Posterior cingulate gyrus (tissue), 11 donors: ENCODE measurements around the gene CLK3.

Experiments used
- DNase-seq, 10 donors: peaks; one replicate each; pipeline versions ENCODE4 v3.0.0 to v3.0.0-alpha.2; 2020 to 2021; ENCODE audit warnings: mixed read lengths in 3 of 10
- intact Hi-C: fragments of 100-400 bp; cut with DNase I; formaldehyde crosslinking; loops from one replicate; pipeline ENCODE4 v1.15.1; 2023

Gene CLK3

GRCh38 chr15:74618841-74619596 is 3.4 kb downstream of the CLK3 start:
- DNase-seq = peak in 3 of 10 donors; percentile 9 to 57 (median 52)
- intact Hi-C loops = loop anchor here (5.0 kb wide), 2 partner anchors 157 to 247 kb away; partner anchors contain the start of gene UBL7

- peak in 4 of 10 donors; percentile 26 to 70 (median 62) for DNase-seq
- intact Hi-C loops = loop anchor here (5.0 kb wide), 2 partner anchors 158 to 248 kb away; partner anchors contain the start of gene UBL7
Observed at GRCh38 chr15:74619916-74620635, 4.4 kb downstream of the CLK3 start.

GRCh38 chr15:74620636-74621545 is 5.3 kb downstream of the CLK3 start:
- peak; percentile 65 to 96 (median 76) for DNase-seq
- intact Hi-C loops = no loop called here

- intact Hi-C loops = no loop called here
- peak in 1 of 10 donors; percentile 83 for DNase-seq
Observed at GRCh38 chr15:74621546-74621920, 5.9 kb downstream of the CLK3 start.

- intact Hi-C loops = no loop called here
- DNase-seq = peak in 7 of 10 donors; percentile 47 to 95 (median 67)
Observed at GRCh38 chr15:74621936-74622335, 6.3 kb downstream of the CLK3 start.

GRCh38 chr15:74622758-74623157 is 7.1 kb downstream of the CLK3 start:
- peak in 2 of 10 donors; percentile 18 to 65 for DNase-seq
- intact Hi-C loops = no loop called here

GRCh38 chr15:74624020-74624602 is 8.5 kb downstream of the CLK3 start:
- peak in 2 of 10 donors; percentile 29 to 54 for DNase-seq
- intact Hi-C loops = no loop called here

- peak in 1 of 10 donors; percentile 36 for DNase-seq
- intact Hi-C loops = no loop called here
Observed at GRCh38 chr15:74625693-74626092, 10.1 kb downstream of the CLK3 start.

- peak in 1 of 10 donors; percentile 47 for DNase-seq
- intact Hi-C loops = no loop called here
Observed at GRCh38 chr15:74626336-74626735, 10.7 kb downstream of the CLK3 start.

GRCh38 chr15:74626752-74627692 is 11.4 kb downstream of the CLK3 start:
- intact Hi-C loops = no loop called here
- DNase-seq = peak in 2 of 10 donors; percentile 55 to 80

GRCh38 chr15:74627766-74628165 is 12.1 kb downstream of the CLK3 start:
- peak in 2 of 10 donors; percentile 45 to 59 for DNase-seq
- intact Hi-C loops = no loop called here

- intact Hi-C loops = no loop called here
- DNase-seq = peak in 1 of 10 donors; percentile 35
Observed at GRCh38 chr15:74628199-74628598, 12.6 kb downstream of the CLK3 start.

GRCh38 chr15:74628949-74629348 is 13.3 kb downstream of the CLK3 start:
- peak in 2 of 10 donors; percentile 56 to 59 for DNase-seq
- intact Hi-C loops = no loop called here

GRCh38 chr15:74629696-74630095 is 14.1 kb downstream of the CLK3 start:
- intact Hi-C loops = loop anchor here (10.0 kb wide), 1 partner anchor 325 kb away; the partner anchor contains the start of gene RPP25
- peak in 3 of 10 donors; percentile 37 to 67 (median 51) for DNase-seq

- DNase-seq = peak in 3 of 10 donors; percentile 31 to 73 (median 67)
- intact Hi-C loops = loop anchor here (10.0 kb wide), 1 partner anchor 324 kb away; the partner anchor contains the start of gene RPP25
Observed at GRCh38 chr15:74630284-74631086, 14.8 kb downstream of the CLK3 start.

- intact Hi-C loops = loop anchor here (10.0 kb wide), 1 partner anchor 324 kb away; the partner anchor contains the start of gene RPP25
- peak in 2 of 10 donors; percentile 3 to 69 for DNase-seq
Observed at GRCh38 chr15:74631087-74631385, 15.4 kb downstream of the CLK3 start.

GRCh38 chr15:74631408-74631807 is 15.8 kb downstream of the CLK3 start:
- DNase-seq = peak in 1 of 10 donors; percentile 30
- intact Hi-C loops = loop anchor here (10.0 kb wide), 1 partner anchor 323 kb away; the partner anchor contains the start of gene RPP25
